GM19328 (cell line): Measurements from ENCODE around the gene SIRPB2.
"Not testable (repeated sequence)": the region's sequence is repeated elsewhere in the genome, so short reads cannot be mapped to it uniquely, and the experiment has no call there.

Experiments used
- ATAC-seq: cut with Tn5 transposase; IDR thresholded peaks from one replicate; pipeline ENCODE4 v1.9.1; 2021; ENCODE audit warnings: mild to moderate bottlenecking, moderate library complexity; ENCODE audit not compliant: unreplicated experiment

SIRPB2 gene

DNA sequence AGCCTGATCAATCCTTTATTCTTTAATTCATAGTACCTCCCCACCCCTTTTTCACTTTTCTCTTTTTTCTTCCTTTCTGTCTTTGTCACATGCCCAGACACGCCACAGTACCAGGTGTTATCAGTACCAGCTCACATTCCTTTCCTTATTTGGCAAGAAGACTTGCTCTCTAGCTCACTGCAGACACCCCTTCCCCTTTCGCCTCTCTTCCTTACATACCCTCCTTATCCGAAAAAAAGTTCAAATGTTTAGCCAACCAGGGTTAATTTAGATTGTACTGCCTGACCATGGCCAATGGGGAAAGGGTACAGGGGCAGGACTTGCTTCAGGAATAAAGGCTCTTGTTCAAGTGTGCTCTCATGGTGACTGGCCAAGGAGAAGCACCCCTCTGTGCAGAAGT is 9.3 kb upstream of the SIRPB2 start:
- no peak for ATAC-seq

DNA sequence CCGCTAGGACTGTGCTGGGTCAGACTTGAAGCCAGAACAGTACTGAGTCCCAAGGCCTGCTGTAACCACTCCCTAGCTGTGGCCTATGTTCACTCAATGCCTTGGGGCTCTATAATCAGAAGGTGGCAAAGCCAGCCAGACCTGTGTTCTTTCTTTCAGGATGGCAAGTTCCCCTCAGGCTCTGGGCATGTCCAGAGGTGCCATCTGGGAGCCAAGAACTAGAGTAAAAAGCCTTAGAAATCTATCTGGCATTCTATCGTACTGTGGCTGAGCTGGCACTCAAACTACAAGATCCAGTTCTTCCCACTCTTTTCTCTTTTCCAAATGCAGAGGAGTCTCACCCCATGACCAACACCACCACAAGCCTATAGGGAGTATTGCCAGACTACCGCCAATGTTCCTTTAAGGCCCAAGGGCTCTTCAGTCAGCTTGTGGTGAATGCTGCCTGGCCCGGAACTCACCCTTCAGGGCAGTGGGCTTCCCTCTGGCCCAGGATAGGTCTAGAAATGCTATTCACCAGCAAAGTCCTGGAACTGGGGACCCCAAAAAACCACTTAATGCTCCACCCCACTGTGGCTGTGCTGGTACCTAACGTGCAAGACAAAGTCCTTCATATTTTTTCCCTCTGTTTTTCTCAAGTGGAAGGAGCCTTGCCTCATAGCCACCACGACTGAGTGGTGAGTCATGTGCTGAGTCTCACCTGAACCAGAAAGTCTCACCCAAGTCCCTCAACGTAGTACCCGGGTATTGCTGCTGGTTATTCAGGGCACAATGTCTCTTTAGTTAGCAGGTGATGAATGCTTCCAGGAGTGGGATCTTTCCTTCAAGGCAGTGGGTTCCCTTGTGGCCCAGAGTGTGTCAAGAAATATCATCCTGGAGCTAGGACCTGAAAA is 8.6 kb upstream of the SIRPB2 start:
- no peak for ATAC-seq

DNA sequence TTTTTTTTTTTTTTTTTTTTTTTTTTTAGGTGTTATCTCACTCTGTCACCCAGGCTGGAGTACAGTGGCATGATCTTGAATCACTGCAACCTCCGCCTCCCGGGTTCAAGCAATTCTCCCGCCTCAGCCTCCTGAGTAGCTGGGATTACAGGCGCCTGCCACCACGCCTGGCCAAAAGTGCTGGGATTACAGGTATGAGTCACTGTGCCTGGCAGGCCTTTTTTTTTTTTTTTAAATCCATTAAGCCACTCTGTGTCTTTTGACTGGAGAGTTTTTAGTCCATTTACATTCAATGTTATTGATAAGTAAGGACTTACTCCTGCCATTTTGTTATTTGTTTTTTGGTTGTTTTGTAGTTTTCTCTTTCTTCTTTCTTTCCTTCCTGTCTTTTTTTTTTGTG is 6.2 kb upstream of the SIRPB2 start:
- ATAC-seq = not testable (repeated sequence)

DNA sequence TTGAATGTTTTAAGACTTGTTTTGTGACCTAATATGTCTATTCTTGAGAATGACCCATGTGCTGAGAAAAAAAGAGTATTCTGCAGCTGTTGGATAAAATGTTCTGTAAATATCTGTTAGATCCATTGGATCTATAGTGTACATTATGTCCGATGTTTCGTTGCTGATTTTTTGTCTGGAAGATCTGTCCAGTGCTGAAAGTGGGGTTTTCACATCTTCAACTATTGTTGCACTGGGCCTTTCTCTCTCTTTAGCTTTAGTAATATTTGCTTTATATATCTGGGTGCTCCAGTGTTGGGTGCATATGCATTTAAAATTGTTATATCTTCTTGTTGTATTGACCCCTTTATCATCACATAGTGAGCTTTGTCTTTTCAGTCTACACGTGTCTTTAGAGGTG is 5.7 kb upstream of the SIRPB2 start:
- ATAC-seq = no peak

DNA sequence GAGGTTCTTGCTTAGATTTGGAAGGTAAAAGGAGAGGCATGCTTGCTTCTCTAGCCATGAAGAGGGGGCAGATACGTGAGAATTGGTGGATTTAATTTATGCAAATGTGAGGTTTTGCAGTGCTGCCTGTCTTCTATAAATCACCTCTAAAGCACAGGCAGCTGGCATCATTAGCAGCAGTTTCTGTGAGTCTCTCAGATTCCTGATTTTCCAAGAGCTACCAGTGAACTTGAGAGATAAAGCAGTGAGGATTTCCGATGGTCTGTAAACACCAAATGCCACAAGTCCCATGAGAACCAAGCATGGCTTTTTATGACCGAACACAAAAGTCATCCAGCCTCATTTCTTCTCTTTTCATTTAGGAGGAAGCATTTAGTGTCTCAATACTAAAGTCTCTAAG is 3.2 kb upstream of the SIRPB2 start:
- no peak for ATAC-seq

DNA sequence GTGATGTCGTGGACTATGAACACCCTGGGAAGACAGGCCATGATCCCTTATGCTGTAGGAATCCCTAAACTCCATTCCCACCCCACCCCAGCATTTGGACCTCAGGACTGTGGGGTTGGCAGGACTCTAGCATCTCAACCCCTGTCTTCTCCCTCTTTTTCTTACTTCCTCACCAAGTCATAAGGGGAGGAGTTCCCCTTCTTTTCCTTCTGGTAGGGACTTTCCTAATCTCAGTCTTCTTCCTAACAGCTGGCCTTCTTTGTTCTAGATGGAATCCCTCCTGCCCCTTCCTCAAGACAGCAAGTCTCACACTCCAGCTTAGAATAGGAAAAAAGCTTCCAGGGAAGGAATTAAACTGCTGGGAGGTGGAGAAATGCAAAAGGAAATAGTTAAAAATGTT is 2.3 kb upstream of the SIRPB2 start:
- no peak for ATAC-seq

DNA sequence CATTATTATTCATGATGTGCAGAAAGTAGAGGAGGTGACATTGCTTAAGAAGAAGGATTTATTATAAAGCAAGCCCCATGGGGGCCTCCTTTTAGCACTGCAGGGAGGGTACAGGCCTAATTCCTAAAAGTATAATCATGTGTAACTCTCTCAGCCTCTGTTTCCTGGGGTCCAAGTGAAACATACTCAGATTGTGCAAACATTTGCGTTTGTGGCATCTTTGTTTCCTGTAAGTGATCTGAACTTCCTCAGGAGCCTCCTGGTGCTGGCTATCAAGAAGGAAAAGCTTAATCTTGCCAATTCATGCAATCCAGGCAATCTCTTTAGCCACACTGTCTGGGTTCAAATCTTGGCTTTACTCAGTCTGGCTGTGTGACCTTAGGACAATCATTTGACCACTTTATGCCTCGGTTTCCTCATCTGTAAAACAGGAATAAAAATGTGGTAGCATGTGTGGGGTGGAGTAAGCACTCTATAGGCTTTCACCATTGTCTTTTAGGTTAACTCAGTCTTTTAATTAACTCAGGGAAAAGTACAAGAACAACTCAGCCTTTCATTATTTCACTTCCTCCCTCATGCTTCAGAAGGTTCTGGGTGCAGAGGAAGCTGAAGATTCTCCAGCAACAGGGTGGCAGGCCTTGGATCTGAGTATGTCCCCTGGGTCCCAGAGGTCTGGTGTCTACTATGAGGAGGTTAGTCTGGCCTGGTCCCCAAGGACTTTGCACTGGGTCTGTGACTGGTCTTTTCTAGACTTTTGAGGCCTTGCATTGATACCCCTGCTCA is 831 bp upstream of the SIRPB2 start:
- ATAC-seq = no peak

DNA sequence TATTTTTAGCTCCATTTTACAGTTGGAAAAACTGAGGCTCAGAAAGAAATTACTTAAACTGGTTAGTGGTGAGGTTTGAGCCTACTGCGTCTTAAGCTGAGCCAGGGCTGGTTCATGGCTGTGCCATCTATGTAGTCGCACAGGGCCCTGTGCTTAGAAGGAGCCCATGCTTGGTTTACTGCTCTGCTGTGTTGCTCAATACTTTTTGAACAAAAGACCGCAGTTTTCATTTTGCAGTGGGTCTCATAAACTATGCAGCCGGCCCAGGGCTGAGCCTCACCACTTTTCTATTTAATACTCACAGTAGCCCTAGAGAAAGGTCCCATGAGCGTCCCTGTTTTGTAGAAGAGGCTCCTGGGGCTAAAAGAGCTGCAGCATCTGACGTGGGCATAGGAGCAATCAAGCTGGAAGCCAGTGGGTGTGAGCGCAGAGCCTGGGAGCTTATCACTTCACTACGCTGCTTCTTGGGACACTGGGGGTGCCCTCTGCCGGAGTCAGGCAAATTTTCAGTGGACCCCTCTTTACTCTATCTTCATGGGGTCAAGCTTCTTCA is 501 bp downstream of the SIRPB2 start:
- no peak for ATAC-seq

DNA sequence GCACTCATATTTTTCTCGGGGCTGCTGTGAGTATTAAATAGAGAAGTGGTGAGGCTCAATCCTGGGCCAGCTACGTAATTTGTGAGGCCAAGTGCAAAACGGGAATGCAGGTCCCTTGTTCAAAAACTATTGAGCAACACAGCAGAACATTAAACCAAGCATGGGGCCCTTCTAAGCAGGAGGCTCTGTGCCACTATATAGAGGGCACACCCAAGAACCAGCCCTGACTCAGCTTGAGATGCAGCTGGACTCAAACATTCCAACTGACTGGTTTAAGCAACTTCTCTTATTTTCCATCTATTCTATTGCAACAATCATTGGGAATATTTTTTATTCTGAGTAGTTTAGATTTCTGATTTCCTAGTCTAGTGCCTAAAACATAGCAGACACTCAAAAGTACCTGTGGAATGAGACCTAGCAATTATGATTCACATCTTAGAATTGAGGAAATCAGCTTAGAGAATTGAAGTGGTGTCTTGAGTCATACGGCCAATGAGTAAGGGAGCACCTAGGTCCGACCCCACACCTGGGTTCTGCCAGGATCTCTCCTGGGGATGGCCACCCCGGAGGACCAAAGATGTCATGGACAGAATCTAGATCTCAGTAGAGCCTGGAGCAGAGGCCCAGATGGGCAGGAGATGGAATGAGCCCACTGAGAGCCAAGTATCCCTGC is 1.3 kb downstream of the SIRPB2 start:
- ATAC-seq = no peak

DNA sequence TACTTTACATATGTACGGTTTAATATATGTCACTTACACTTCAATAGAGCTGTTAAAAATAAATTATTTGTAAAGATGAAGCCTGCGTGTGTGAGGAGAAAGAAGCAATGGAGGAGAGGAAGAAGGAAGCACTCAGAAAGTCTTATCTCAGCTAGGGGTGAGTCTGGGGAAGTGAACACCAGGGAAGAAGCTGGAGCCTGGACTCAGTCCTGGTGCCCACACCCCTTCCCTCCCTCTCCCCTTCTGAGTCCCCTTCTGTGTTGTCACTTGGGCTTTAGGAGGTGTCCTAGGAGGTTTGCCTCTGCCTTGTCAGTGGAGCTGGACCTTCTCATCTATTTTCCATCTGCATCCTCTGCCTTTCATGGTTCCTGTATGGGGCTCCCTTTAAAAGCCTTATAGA is 1.9 kb downstream of the SIRPB2 start:
- no peak for ATAC-seq

DNA sequence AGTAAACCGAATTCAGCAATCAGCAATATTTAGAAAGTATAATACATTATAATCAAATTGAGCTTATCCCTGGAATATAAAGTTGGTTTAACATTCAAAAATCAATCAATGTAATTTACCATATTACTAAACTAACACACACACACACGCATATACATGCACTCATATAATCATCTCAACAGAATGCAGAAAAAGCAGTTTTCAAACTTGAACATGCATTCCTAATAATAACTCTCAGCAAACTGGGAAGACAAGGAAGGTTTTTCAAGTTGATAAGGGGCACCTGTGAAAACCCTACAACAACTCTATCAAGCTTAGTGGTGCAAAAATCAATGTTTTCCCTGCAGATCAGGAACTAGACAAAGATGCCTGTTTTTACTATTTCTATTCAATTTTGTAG is 4.7 kb downstream of the SIRPB2 start:
- no peak for ATAC-seq

DNA sequence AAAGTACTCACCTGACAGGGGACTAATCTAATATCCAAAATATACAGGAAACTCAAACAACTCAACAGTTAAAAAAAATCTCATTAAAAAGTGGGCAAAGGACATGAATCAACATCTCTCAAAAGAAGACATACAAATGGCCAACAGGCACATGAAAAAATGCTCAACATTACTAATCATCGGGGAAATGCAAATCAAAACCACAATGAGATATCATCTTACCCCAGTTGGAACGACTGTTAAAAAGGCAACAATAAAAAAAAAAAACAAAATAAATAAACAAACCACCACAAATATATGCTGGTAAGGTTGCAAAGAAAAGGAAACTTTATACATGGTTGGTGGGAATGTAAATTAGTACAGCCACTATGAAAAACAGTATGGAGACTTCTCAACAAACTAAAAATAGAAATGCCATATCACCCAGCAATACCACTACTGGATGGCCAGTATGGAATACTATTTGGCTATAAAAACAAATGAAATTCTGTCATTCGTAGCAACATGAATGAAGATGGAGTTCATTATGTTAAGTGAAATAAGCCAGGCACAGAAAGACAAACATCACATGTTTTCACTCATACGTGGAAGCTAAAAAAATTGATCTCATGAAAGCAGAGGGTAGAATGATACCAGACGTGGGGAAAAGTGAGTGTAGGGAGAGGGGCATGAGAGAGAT is 6.6 kb downstream of the SIRPB2 start:
- ATAC-seq = no peak

DNA sequence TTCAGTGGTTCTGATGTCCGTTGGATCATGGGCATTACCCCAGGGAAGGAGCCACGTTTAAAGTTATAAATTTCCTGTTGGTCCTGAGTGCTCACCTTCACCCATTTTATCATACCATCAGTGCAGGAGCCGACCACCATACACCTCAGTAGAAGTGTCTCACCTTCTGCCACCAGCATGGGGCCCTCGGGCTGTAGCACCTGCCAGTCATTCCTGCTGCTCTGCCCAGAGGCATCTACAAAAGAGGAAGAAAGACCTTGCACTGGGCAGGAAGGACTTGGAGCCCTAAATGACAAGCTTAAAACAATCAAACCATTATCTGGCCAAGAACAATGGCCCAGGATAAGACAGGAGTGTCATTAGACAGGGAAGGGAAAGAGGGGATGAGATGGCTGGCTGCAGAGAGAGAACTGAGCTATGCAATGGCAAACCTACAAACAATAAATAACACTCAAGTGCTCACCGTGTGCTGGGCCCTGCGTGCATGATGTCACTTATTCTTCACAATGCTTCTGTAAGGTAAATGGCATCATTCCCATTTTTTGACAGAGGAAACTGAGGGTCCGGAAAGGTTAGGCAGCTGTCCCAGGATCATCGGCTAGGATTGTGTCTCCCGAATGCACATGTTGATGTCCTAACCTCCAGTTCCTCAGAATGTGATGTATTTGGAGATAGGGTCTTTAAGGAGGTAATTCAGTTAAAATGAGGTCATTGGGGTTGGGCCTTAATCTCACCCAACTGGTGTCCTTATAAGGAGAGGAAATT is 11.2 kb downstream of the SIRPB2 start:
- no peak for ATAC-seq

DNA sequence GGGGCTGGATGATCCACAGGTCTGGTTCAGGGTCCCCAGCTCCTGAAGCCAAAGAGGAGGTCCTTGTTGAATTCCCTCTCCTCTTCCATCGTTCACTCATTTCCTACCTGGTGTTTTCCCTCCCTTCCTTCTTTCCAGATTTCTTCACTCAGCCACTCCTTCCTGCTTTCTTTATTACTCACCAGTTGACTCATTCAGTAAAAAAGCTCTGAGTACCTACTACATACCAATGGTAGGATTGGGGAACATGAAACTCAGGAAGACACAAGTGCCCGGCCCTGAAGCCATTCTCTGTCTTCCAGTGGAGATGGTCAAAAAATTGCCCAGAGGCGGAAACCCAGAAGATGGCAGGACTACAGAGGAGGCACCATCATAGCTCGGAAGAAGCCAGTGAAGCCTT is 12.7 kb downstream of the SIRPB2 start:
- ATAC-seq = no peak

DNA sequence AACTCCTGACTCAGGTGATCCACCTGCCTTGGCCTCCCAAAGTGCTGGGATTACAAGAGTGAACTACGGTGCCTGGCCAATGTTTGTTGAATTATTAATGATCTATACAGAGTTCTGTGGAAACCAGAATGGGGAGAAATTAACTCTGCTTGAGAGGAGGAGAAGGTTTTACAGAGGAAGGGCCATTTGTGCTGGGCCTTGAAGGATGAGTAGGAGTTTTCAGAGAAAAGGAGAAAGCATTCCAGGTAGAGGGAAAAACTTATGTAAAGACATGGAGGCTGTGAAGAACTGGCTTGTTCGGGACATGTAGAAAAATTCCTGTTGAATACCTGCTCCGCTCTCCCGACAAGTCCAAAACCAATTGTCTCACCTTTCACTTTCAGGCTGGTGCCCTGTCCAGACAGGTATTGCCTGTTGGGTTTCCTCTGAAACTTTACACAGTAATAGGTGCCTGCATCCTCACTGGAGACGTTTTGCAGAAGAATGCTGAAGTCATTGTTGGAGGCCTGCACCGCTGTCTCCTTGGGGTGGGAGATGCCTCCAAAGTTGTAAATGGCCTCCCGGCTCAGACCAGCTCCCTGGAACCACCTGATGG is 13.2 kb downstream of the SIRPB2 start:
- ATAC-seq = no peak

DNA sequence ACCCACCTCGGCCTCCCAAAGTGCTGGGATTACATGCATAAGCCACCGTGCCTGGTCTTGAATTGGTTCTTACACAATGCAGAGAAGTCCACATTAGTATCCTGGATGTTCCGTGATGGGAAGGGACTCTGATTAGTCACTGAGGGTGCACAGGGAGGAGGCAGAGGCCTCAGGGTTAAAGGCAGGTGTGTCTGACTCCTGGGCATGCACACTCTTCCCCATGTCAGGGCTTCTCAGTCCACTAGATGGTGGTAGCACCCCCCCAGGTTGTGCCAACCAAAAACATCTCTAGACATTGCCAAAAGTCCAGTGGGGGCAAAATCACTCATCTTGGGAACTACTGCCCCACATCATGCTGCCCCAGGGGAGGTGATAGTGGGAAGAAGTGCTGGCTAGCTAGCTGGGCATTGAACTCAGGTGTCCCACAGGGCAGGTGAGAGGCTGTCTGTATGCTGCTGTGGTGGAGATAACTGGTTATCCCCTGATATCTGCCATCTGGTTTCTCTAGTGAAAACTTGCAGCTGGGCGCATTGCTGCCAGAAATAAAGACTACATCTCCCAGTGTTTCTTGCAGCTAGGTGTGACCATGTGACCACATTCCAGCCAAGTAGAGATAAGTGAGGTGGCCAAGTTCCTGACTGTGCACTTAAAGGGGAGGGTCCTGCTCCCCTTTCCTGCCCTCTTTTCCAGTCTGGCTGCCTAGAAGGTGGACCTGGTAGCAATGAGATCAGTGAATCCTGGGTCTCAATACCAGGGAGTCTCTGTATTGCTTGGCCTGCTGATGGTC is 16.2 kb downstream of the SIRPB2 start:
- no peak for ATAC-seq

DNA sequence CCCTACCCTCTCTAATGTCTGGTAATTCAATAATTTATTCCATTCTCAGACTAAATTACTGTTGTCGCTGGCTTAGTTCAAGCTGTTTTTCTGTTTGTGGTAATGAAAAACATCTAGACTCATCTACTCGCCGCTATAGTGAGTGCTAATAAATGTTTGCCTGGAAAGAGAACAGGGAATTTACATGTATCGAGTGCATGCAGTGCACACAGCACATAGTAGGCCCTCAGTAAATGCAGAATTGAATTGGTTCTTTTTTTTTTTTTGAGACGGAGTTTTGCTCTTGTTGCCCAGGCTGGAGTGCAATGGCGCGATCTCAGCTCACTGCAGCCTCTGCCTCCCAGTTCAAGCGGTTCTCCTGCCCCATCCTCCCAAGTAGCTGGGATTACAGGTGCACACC is 16.9 kb downstream of the SIRPB2 start:
- no peak for ATAC-seq

DNA sequence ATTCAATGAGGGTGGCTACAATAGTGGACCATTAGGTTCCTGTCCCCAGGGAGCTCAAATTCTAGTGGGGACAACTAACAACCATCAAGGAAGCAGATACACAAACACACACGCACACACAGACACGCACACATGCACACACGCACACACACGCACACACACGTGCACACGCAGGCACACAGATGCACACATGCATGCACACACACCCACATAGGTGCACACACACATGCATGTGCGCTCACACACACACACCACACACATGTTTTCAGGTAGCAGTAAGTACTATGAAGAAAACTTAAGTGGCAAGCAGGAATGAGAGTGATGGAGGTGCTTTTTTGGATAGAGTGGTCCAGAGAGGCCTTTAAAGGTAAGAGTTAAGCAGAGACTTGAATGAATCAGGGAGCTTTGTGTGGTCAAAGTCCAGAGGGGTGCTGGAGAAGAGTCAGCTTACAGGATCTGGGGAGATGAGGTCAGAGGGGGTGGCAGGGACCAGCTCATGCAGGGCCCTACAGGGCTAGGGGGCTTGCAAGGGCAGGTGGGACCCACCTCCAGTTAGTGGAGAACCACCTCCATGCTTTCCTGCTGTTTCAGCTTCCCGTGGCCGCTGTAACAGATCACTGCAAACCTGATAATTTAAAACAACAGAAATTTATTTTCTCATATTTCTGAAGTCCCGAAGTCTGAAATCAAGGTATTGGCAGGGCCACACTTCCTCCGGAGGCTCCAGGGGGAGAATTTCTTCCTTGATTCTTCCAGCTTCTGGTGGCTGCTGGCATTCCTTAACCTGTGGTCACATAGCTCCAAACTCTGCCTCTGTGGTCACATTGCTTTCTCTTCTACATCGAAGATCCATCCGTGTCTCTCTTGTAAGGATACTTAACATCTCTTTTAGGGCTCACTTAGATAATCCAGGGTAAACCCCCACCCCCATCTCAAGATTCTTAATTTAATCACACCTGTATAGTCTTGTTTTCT is 17.7 kb downstream of the SIRPB2 start:
- no peak for ATAC-seq
